ENCODE results near the gene WWOX. TPM values are rescaled to one million over a fixed set of nuclear protein-coding genes. Genes with fewer than 3 reads are reported as not detected.
A peak's percentile ranks its signal among the peaks of the same experiment; 100 is the strongest.

WWOX gene
- total and polyA plus RNA-seq, 2 of the 8 experiments (the other 6 are each of a cell fraction or from before 2014, with no cell fraction given): 5.4 to 16.7 TPM

DNA sequence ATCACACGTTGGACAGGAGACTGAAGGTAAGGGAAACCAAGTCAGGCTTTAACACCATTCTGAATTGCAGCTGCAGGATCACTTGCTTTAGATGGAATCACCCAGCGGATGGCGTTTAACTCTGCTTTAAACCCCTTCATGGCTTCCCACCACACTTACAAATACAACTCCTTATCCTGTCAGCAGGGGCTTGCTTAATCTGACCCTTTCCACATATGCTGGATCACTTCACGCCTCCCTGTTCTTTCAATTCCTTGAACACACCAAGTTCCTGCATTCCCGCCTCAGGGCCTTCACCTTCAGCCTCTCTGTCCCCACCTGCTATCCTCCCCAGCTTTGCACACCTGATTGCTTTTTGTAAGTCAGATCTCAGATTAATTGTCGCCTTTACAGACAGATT is 1058.9 kb downstream of the WWOX start:
- Histone ChIP-seq H3K23me2 (ENCODE audit: low read depth, low read length) (no peaks in the 10 kb centered on the region), H3K27ac (ENCODE audit: low read depth, low read length) (no peak overlapping the region), H4K20me1 (replicated peaks in 1 of 2; ENCODE audit: control insufficient read depth in 1 of 2, insufficient read depth in 2 of 2, low read length in 2 of 2) (no peaks in the 10 kb centered on the region), H3K4me1 (replicated peaks in 1 of 4; ENCODE audit: control insufficient read depth in 3 of 4, insufficient read depth in 4 of 4, low read length in 3 of 4) (peaks cover 0 to 6% (median 3%) of the 10 kb centered on the region in 4 experiments; a peak in 4 of 7 replicates), H3K9ac (replicated peaks in 1 of 4; ENCODE audit: extremely low read depth in 1 of 4, low read depth in 3 of 4, low read length in 3 of 4) (no peak overlapping the region), H3K27me3 (replicated peaks in 1 of 4; ENCODE audit: control insufficient read depth in 3 of 4, extremely low read depth in 1 of 4, insufficient read depth in 3 of 4, low read length in 3 of 4) (no peaks in the 10 kb centered on the region), H3K23ac (ENCODE audit: insufficient read length) (no peak overlapping the region), H2BK20ac (ENCODE audit: low read length) (no peak overlapping the region), H3K56ac (replicated peaks; ENCODE audit: insufficient read length, low read depth, low read length) (no peak overlapping the region), H3K4me3 (ENCODE audit: extremely low read depth in 1 of 4, insufficient read depth in 2 of 4, low read depth in 3 of 4, low read length in 4 of 4) (no peak overlapping the region), H3K18ac (ENCODE audit: extremely low read depth, low read length) (no peak overlapping the region), H3K14ac (ENCODE audit: insufficient read length) (no peak overlapping the region), H2BK15ac (ENCODE audit: low read length) (no peak overlapping the region), H3K4me2 (ENCODE audit: insufficient read depth in 1 of 2, low read depth in 2 of 2, low read length in 2 of 2) (no peak overlapping the region), H2BK12ac (ENCODE audit: low read depth, low read length) (no peak overlapping the region), H4K91ac (replicated peaks; ENCODE audit: insufficient read length, low read length) (no peak overlapping the region), H3K4ac (replicated peaks; ENCODE audit: insufficient read length, low read depth, low read length) (no peak overlapping the region), H2AFZ (ENCODE audit: low read length) (no peak overlapping the region), H2BK5ac (ENCODE audit: low read depth, low read length) (no peak overlapping the region), H3K36me3 (ENCODE audit: control insufficient read depth in 2 of 4, insufficient read depth in 4 of 4, low read length in 3 of 4) (no peaks in the 10 kb centered on the region), H3K79me2 (ENCODE audit: control insufficient read depth in 1 of 2, insufficient read depth in 2 of 2, low read length in 2 of 2) (no peaks in the 10 kb centered on the region), H3K9me3 (ENCODE audit: insufficient read depth in 2 of 2, low read depth in 1 of 2, low read length in 1 of 2) (no peaks in the 10 kb centered on the region), H4K8ac (ENCODE audit: extremely low read depth, insufficient read depth, low read length) (no peak overlapping the region), H3K79me1 (ENCODE audit: low read depth, low read length) (no peaks in the 10 kb centered on the region; the same call in 1 of the 2 replicates), H4K5ac (ENCODE audit: insufficient read length, low read depth, low read length) (no peak overlapping the region), H2BK120ac (replicated peaks; ENCODE audit: low read depth, low read length) (no peak overlapping the region), H2AK5ac (ENCODE audit: low read depth, low read length) (no peak overlapping the region)
- ChIA-PET POLR2A (ENCODE audit: partially characterized antibody) (no interaction called here), CTCF (ENCODE audit: partially characterized antibody) (interaction anchor here (0.6 to 1.4 kb wide), 4 partner anchors 10 to 260 kb away, joined by 3 to 5 read pairs (median 4); no protein-coding TSS in a partner anchor)
- no peak for DNase-seq (ENCODE audit: low read depth in 1 of 2, low spot score in 2 of 2)
- FAIRE-seq: no peak
- WGBS, 2 experiments (ENCODE audit: extremely low coverage in 1 of 2, insufficient coverage in 1 of 2, insufficient read length in 1 of 2, insufficient replicate concordance in 2 of 2, low coverage in 1 of 2, low lambda C conversion rate in 2 of 2, missing lambda C conversion rate in 1 of 2): 86% methylated on average over 6 of the region's 6 CpGs; no CpG with 5 or more reads in 1 of the 2 experiments
- TF ChIP-seq SUZ12 (IDR thresholded peaks at IDR 0.05; ENCODE audit: low read length): no peak
- no peak for TF ChIP-seq BACH1 (IDR thresholded peaks at IDR 0.05; ENCODE audit: low read length)
- TF ChIP-seq POLR2AphosphoS5 (IDR thresholded peaks at IDR 0.05; ENCODE audit: low read depth, low read length): no peak
- TF ChIP-seq CBX5 (IDR thresholded peaks at IDR 0.05; ENCODE audit: low read depth, low read length): no peak
- no peak for TF ChIP-seq POLR2A (IDR thresholded peaks at IDR 0.05; ENCODE audit: control extremely low read depth in 1 of 2, low read depth in 2 of 2, low read length in 2 of 2)
- TF ChIP-seq, protein P1, sequence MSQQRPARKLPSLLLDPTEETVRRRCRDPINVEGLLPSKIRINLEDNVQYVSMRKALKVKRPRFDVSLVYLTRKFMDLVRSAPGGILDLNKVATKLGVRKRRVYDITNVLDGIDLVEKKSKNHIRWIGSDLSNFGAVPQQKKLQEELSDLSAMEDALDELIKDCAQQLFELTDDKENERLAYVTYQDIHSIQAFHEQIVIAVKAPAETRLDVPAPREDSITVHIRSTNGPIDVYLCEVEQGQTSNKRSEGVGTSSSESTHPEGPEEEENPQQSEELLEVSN (IDR thresholded peaks at IDR 0.05): peak; percentile 76
- TF ChIP-seq POU5F1 (IDR thresholded peaks at IDR 0.05; ENCODE audit: low read depth, low read length): no peak
- TF ChIP-seq SP4 (IDR thresholded peaks at IDR 0.05; ENCODE audit: low read length): no peak
- TF ChIP-seq, protein P2, sequence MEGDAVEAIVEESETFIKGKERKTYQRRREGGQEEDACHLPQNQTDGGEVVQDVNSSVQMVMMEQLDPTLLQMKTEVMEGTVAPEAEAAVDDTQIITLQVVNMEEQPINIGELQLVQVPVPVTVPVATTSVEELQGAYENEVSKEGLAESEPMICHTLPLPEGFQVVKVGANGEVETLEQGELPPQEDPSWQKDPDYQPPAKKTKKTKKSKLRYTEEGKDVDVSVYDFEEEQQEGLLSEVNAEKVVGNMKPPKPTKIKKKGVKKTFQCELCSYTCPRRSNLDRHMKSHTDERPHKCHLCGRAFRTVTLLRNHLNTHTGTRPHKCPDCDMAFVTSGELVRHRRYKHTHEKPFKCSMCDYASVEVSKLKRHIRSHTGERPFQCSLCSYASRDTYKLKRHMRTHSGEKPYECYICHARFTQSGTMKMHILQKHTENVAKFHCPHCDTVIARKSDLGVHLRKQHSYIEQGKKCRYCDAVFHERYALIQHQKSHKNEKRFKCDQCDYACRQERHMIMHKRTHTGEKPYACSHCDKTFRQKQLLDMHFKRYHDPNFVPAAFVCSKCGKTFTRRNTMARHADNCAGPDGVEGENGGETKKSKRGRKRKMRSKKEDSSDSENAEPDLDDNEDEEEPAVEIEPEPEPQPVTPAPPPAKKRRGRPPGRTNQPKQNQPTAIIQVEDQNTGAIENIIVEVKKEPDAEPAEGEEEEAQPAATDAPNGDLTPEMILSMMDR (IDR thresholded peaks at IDR 0.05; ENCODE audit: control extremely low read depth in 1 of 3, insufficient read depth in 1 of 3, low read depth in 1 of 3, low read length in 3 of 3): peak in 2 of 3 experiments; percentile 14 to 19; a peak in 1 of 4 replicates
- no peak for TF ChIP-seq YY1 (IDR thresholded peaks at IDR 0.05; ENCODE audit: low read depth, low read length)
- TF ChIP-seq NANOG (IDR thresholded peaks at IDR 0.05; ENCODE audit: insufficient read depth, low read depth, low read length, poor library complexity, severe bottlenecking): no peak

Data from H1 (cell line).